HCT116 (cell line): ENCODE data around the gene HMCN1. TPM values are rescaled to one million over a fixed set of nuclear protein-coding genes. Genes with fewer than 3 reads are reported as not detected.

Source experiments
- ATAC-seq: fragments of 200-7000 bp; cut with Tn5 transposase; 2 replicates; pipeline ENCODE4 v1.9.1; 2020; ENCODE audit warnings: mild to moderate bottlenecking, moderate library complexity
- BruUV-seq: library from RNA; stranded (reverse); fragments of 400-500 nt; replicated peaks from 2 replicates; lab custom pipeline; 2021; lab: Mats Ljungman, UMichigan
- CTCF ChIA-PET: fragments of 300-600 bp; sonication (Branson Sonifier 250); formaldehyde crosslinking; loops from one replicate; lab custom pipeline; 2021; ENCODE audit warnings: antibody characterized with exemption; lab: Charles Lee
- POLR2A ChIA-PET: fragments of 300-600, 350-600 bp; sonication (Branson Sonifier 250); formaldehyde crosslinking; loops from one replicate; lab custom pipeline; 2021; ENCODE audit warnings: antibody characterized with exemption; lab: Charles Lee
- RAD21 ChIA-PET, 2 experiments: fragments of 300-600 bp; sonication (Branson Sonifier 250); formaldehyde crosslinking; loops; one replicate each; lab custom pipeline; 2023; ENCODE audit warnings: low total read pairs in 2 of 2; ENCODE audit not compliant: uncharacterized antibody in 2 of 2, unreplicated experiment in 2 of 2, low non-redundant PET in 1 of 2; lab: Charles Lee
- DNase-seq: peaks from one replicate; pipeline ENCODE4 v3.0.0-alpha.2; 2010; ENCODE audit warnings: low read depth, low spot score
- H2AFZ ChIP-seq: fragments of 200-600 bp; shearing (Covaris generic), sonication (generic); 2 replicates; pipeline ENCODE4 v1.6.1; 2017; ENCODE audit warnings: low read depth, mixed run types, mixed read lengths, antibody characterized with exemption, low read length; ENCODE audit not compliant: poor library complexity, severe bottlenecking
- H3K27ac ChIP-seq: 2 replicates; pipeline ENCODE4 v1.5.1; 2012; ENCODE audit warnings: low read depth, low read length
- H3K27me3 ChIP-seq: fragments of 200-600 bp; sonication (generic); 2 replicates; pipeline ENCODE4 v1.6.1; 2016; ENCODE audit warnings: mixed run types, low read length, mixed read lengths; ENCODE audit not compliant: insufficient read depth
- H3K36me3 ChIP-seq, 2 experiments: fragments of 200-500 bp in 1 of 2; fragments of 200-600 bp in 1 of 2; sonication (Bioruptor generic) in 1 of 2; sonication (generic) in 1 of 2; 2 replicates each; pipeline versions ENCODE4 v1.5.1 to v1.6.1; 2014 to 2016; ENCODE audit warnings: low read length in 2 of 2, inconsistent platforms in 1 of 2, mixed read lengths in 1 of 2, mixed run types in 1 of 2; ENCODE audit not compliant: insufficient read depth in 2 of 2, control insufficient read depth in 1 of 2
- H3K4me1 ChIP-seq, 2 experiments: fragments of 200-600 bp in 1 of 2; sonication (generic) in 1 of 2; 2 replicates each; pipeline versions ENCODE4 v1.5.1 to v1.6.1; 2012 to 2017; ENCODE audit warnings: low read length in 2 of 2, inconsistent platforms in 1 of 2, mild to moderate bottlenecking in 1 of 2, mixed read lengths in 1 of 2, mixed run types in 1 of 2, moderate library complexity in 1 of 2; ENCODE audit not compliant: insufficient read depth in 2 of 2, control insufficient read depth in 1 of 2
- H3K4me2 ChIP-seq: fragments of 200-600 bp; sonication (generic); 2 replicates; pipeline ENCODE4 v1.6.1; 2017; ENCODE audit warnings: mixed run types, low read length, mixed read lengths
- H3K4me3 ChIP-seq, 2 experiments: fragments of 200-600 bp in 1 of 2; sonication (generic) in 1 of 2; replicated peaks in 1 of 2; 2 replicates each; pipeline ENCODE4 v1.5.1; 2011 to 2016; ENCODE audit warnings: low read length in 2 of 2, control low read depth in 1 of 2, low read depth in 1 of 2, mild to moderate bottlenecking in 1 of 2, mixed read lengths in 1 of 2, mixed run types in 1 of 2
- H3K79me2 ChIP-seq: fragments of 200-600 bp; sonication (generic); 2 replicates; pipeline ENCODE4 v1.6.1; 2017; ENCODE audit warnings: mild to moderate bottlenecking, mixed run types, low read length, moderate library complexity, mixed read lengths; ENCODE audit not compliant: insufficient read depth
- H3K9ac ChIP-seq: fragments of 200-600 bp; sonication (generic); 2 replicates; pipeline ENCODE4 v1.6.1; 2016; ENCODE audit warnings: low read length, mixed read lengths
- H3K9me2 ChIP-seq: fragments of 200-600 bp; sonication (generic), shearing (Covaris generic); 2 replicates; pipeline ENCODE4 v1.6.1; 2017; ENCODE audit warnings: mixed run types, mild to moderate bottlenecking, moderate library complexity; ENCODE audit not compliant: insufficient read depth
- H3K9me3 ChIP-seq, 2 experiments: fragments of 200-500 bp in 1 of 2; fragments of 200-600 bp in 1 of 2; sonication (Bioruptor generic) in 1 of 2; sonication (generic) in 1 of 2; 2 replicates each; pipeline ENCODE4 v1.6.1; 2014 to 2017; ENCODE audit warnings: low read length in 2 of 2, mixed read lengths in 2 of 2, inconsistent platforms in 1 of 2, low read depth in 1 of 2, mild to moderate bottlenecking in 1 of 2, mixed run types in 1 of 2, moderate library complexity in 1 of 2; ENCODE audit not compliant: control insufficient read depth in 1 of 2, insufficient read depth in 1 of 2
- H4K20me1 ChIP-seq: fragments of 200-600 bp; sonication (generic), shearing (Covaris generic); 2 replicates; pipeline ENCODE4 v1.6.1; 2017; ENCODE audit warnings: mixed run types, mild to moderate bottlenecking, moderate library complexity; ENCODE audit not compliant: insufficient read depth
- ATF3 ChIP-seq: IDR thresholded peaks from 2 replicates; pipeline ENCODE4 v1.6.1; 2012
- CBX3 ChIP-seq: IDR thresholded peaks from 2 replicates; pipeline ENCODE4 v1.6.1; 2012; ENCODE audit warnings: low read depth
- CEBPB ChIP-seq: IDR thresholded peaks from 2 replicates; pipeline ENCODE4 v1.6.1; 2012; ENCODE audit warnings: low read depth
- CTCF ChIP-seq, 3 experiments: fragments of 200-600 bp in 1 of 3; sonication (generic) in 1 of 3; IDR thresholded peaks in 2 of 3; conservative IDR thresholded peaks in 1 of 3; 2 replicates each; pipeline ENCODE4 v1.5.1; 2012 to 2017; ENCODE audit warnings: low read depth in 2 of 3, low read length in 2 of 3, antibody characterized with exemption in 1 of 3, borderline replicate concordance in 1 of 3, control low read depth in 1 of 3, mild to moderate bottlenecking in 1 of 3, mixed read lengths in 1 of 3, mixed run types in 1 of 3, moderate library complexity in 1 of 3; ENCODE audit not compliant: insufficient read depth in 1 of 3
- EGR1 ChIP-seq: IDR thresholded peaks from 2 replicates; pipeline ENCODE4 v1.6.1; 2012; ENCODE audit warnings: low read depth
- FOSL1 ChIP-seq: IDR thresholded peaks from 2 replicates; pipeline ENCODE4 v1.6.1; 2012; ENCODE audit warnings: low read depth
- MAX ChIP-seq: IDR thresholded peaks from 2 replicates; pipeline ENCODE4 v1.6.1; 2012
- POLR2A ChIP-seq: IDR thresholded peaks from 2 replicates; pipeline ENCODE4 v1.7.0; 2011; ENCODE audit warnings: borderline replicate concordance; ENCODE audit not compliant: insufficient read depth, insufficient read length; ENCODE audit errors: extremely low read depth
- RAD21 ChIP-seq: IDR thresholded peaks from 2 replicates; pipeline ENCODE4 v1.6.1; 2012; ENCODE audit warnings: low read depth, mild to moderate bottlenecking
- REST ChIP-seq: IDR thresholded peaks from 2 replicates; pipeline ENCODE4 v1.6.1; 2012; ENCODE audit warnings: low read depth
- SIN3A ChIP-seq: IDR thresholded peaks from 2 replicates; pipeline ENCODE4 v1.6.1; 2012; ENCODE audit warnings: low read depth
- YY1 ChIP-seq: IDR thresholded peaks from 2 replicates; pipeline ENCODE4 v1.6.1; 2011; ENCODE audit warnings: low read length, low read depth, moderate library complexity, mild to moderate bottlenecking; ENCODE audit not compliant: insufficient replicate concordance; ENCODE audit errors: extremely low read depth
- ZBTB33 ChIP-seq: IDR thresholded peaks from 2 replicates; pipeline ENCODE4 v1.6.1; 2011; ENCODE audit warnings: mild to moderate bottlenecking, low read length, moderate library complexity; ENCODE audit not compliant: insufficient replicate concordance; ENCODE audit errors: extremely low read depth
- ZFX ChIP-seq: fragments of 450-650 bp; IDR thresholded peaks from 2 replicates; pipeline ENCODE4 v1.6.1; 2017
- intact Hi-C: fragments of 100-400 bp; cut with micrococcal nuclease; formaldehyde crosslinking; loops from 2 replicates; pipeline ENCODE4 v1.10.0; 2022
- total RNA-seq: library from RNA; stranded (reverse); gene quantifications from one replicate; pipeline ENCODE4 v1.2.1, GENCODE V29; 2021; ENCODE audit not compliant: unreplicated experiment

HMCN1 gene
- total RNA-seq, 1 experiment from 2014 or later = 0.59 TPM

- POLR2A ChIA-PET = no interaction called here
Measured at GRCh38 chr1:186155594-186155993, 421.4 kb downstream of the HMCN1 start.

More at GRCh38 chr1:186155594-186155993, 421.4 kb downstream of the HMCN1 start:
- intact Hi-C loops = loop anchor here (1.0 kb wide), 1 partner anchor 57 kb away; no protein-coding TSS in a partner anchor
- RAD21 ChIA-PET = interaction anchor here (0.7 to 1.2 kb wide), 5 partner anchors 48 to 435 kb away, joined by 3 to 4 read pairs (median 3); no protein-coding TSS in a partner anchor
- DNase-seq = peak; percentile 53
- TF ChIP-seq ZFX = no peak
- TF ChIP-seq RAD21 = peak; percentile 83
- TF ChIP-seq CTCF (IDR thresholded peaks at IDR 0.05 in 2 of 3, conservative IDR thresholded peaks at IDR 0.05 in 1 of 3; ENCODE audit: borderline replicate concordance in 1 of 3, insufficient read depth in 1 of 3, low read depth in 2 of 3, low read length in 2 of 3) = peak; percentile 57 to 77 (median 74)
- no peak for TF ChIP-seq ATF3
- TF ChIP-seq ZBTB33 = no peak
- no peak for TF ChIP-seq SIN3A
- TF ChIP-seq MAX = no peak
- no peak for TF ChIP-seq REST
- no peak for TF ChIP-seq FOSL1
- no peak for TF ChIP-seq POLR2A
- TF ChIP-seq CEBPB = no peak
- no peak; the same call in 1 of the 2 replicates for TF ChIP-seq CBX3
- no peak for TF ChIP-seq EGR1
- no peak for TF ChIP-seq YY1
- no TSS peak for BruUV-seq
- ATAC-seq = peak; percentile 86
- no peaks in the 10 kb centered on the region for H3K9me3 ChIP-seq
- H3K27me3 ChIP-seq = no peaks in the 10 kb centered on the region
- no peak overlapping the region for H3K4me2 ChIP-seq
- no peak overlapping the region for H3K9ac ChIP-seq
- no peaks in the 10 kb centered on the region for H3K79me2 ChIP-seq
- H3K4me3 ChIP-seq = no peak overlapping the region
- no peaks in the 10 kb centered on the region for H4K20me1 ChIP-seq
- CTCF ChIA-PET = interaction anchor here (0.7 to 2.3 kb wide), 13 partner anchors 8 to 435 kb away, joined by 3 to 10 read pairs (median 4); no protein-coding TSS in a partner anchor
- H3K36me3 ChIP-seq = no peaks in the 10 kb centered on the region
- H3K27ac ChIP-seq = no peak overlapping the region
- peaks cover 7 to 16% of the 10 kb centered on the region in 2 experiments; a peak in 3 of 4 replicates for H3K4me1 ChIP-seq
- H3K9me2 ChIP-seq = no peaks in the 10 kb centered on the region
- H2AFZ ChIP-seq = peak overlapping the region; percentile 34
